SH-SY5Y (cell line): ENCODE results near the gene ENAH.

Source experiments
- GATA2 ChIP-seq: IDR thresholded peaks from 2 replicates; pipeline ENCODE4 v1.6.1; 2011; ENCODE audit warnings: mild to moderate bottlenecking, low read depth, low read length
- GATA3 ChIP-seq: IDR thresholded peaks from 2 replicates; pipeline ENCODE4 v1.6.1; 2011; ENCODE audit warnings: low read depth, mild to moderate bottlenecking, low read length, moderate library complexity

DNA sequence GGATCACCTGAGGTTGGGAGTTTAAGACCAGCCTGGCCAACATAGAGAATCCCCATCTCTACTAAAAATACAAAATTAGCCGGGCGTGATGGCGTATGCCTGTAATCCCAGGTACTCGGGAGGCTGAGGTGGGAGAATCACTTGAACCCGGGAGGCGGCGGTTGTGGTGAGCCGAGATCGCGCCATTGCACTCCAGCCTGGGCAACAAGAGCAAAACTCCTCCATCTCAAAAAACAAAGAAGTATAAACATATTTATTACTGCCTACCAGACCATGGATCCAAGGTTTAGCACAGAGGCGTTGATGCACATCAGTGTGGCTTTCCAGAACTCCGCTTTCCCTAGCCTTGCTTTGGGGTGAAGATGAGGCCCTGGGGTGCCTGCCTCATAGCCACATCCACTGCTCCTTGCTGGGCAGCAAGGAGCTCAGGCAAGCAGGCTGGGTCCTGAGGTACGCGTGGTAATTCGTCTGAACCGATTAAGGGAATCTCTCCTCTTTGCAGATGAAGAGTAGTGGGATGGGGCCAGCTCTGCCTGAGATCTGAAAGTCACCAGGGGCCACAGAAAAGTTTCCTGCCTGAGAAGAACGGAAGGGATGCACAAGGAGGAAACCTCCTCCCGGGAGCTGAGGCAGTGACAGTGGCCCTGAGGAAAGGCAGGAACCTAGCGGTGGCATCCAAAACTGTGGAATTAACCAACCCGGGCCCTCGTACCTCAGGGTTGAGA, 172.8 kb downstream of the ENAH start:
- TF ChIP-seq GATA2 (no peak), GATA3 (no peak)
